ENCODE data around the gene PGM5. TPM values are rescaled to one million over a fixed set of nuclear protein-coding genes. Genes with fewer than 3 reads are reported as not detected.
"Not testable (repeated sequence)": the region's sequence is repeated elsewhere in the genome, so short reads cannot be mapped to it uniquely, and the experiment has no call there.

Gene PGM5
- total RNA-seq (10 to 100 TPM; 19.6 to 51.7 TPM), polyA plus RNA-seq (1 to 10 TPM; 4.3 TPM)
- long read RNA-seq, donor 1, full-length matches to known transcripts, result 21 of 26 reads
- long read RNA-seq, donor 1, partial matches to known transcripts, result 5 of 26 reads
- long read RNA-seq, donor 1, other reads (novel, unspliced or antisense), result 0 of 26 reads
- long read RNA-seq, donor 2, full-length matches to known transcripts, result 3 of 3 reads
- long read RNA-seq, donor 2, partial matches to known transcripts, result 0 of 3 reads
- long read RNA-seq, donor 2, other reads (novel, unspliced or antisense), result 0 of 3 reads
- long read RNA-seq, donor 3, full-length matches to known transcripts, result 8 of 8 reads
- long read RNA-seq, donor 3, partial matches to known transcripts, result 0 of 8 reads
- long read RNA-seq, donor 3, other reads (novel, unspliced or antisense), result 0 of 8 reads
- long read RNA-seq, donor 4, full-length matches to known transcripts, result 1 of 1 reads
- long read RNA-seq, donor 4, partial matches to known transcripts, result 0 of 1 reads
- long read RNA-seq, donor 4, other reads (novel, unspliced or antisense), result 0 of 1 reads
- long read RNA-seq, donor 5, full-length matches to known transcripts, result 14 of 19 reads
- long read RNA-seq, donor 5, partial matches to known transcripts, result 5 of 19 reads
- long read RNA-seq, donor 5, other reads (novel, unspliced or antisense), result 0 of 19 reads

DNA sequence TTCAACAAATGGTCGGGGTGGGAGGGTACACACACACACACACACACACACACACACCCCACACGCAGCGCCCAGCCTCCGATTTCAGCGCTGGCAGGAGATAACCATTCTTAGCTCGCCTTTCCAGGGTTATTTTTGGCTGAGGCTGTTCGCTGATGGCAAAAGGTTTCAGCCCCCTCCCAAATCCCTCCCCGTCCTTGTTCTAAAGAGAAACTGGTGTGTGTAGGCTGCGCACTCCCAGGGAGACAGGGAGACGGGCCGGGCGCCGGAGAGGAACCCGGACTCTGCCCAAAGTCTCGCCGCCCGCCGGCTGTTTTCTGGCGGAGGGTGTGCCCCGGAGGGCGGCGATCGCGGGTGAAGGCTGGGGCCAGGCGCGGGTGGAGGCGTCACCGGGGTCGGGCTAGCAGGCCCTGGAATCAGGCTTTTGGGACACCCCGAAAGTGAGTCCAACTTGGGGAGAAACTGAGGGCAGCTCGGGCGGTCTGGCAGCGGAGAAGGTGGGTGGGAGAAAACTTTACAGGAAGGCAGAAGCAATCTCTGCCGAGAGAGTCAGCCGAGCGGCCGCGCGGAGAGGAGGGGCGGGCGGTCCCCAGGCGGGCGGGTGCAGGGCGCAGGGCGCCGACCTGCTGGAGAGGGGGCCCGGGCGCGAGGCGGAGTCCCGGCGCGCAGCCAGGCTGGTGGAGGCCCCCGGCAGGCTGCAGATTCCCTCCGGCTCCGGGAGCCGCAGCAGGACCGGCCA, at the start of gene PGM5:
TSS of gene PGM5 (plus strand) at position 232 of the 739 bp plus-strand sequence. CDS start 517 bp downstream, outside the sequence.
- H3K9ac ChIP-seq (ENCODE audit: insufficient read depth in 1 of 2, low read length in 2 of 2), result peak within 1 kb of the TSS in 1 of 2 donors; percentile 25
- 0% methylated on average over 45 to 58 of the region's 58 CpGs for WGBS, 2 donors
- not testable (repeated sequence) for H3K9me3 ChIP-seq (ENCODE audit: control insufficient read depth in 4 of 4, insufficient read depth in 3 of 4, low read length in 3 of 4); H3K36me3 ChIP-seq (ENCODE audit: control insufficient read depth in 4 of 4, insufficient read depth in 4 of 4, low read length in 4 of 4); H3K4me1 ChIP-seq (ENCODE audit: control insufficient read depth in 5 of 5, insufficient read depth in 5 of 5, low read length in 5 of 5); H3K27me3 ChIP-seq (ENCODE audit: control insufficient read depth in 3 of 3, insufficient read depth in 3 of 3, low read length in 2 of 3)
- DNase-seq (peak; percentile 60 to 64 (median 60)), ATAC-seq (ENCODE audit: insufficient read depth, low FRiP score) (peak; percentile 76)
- peak within 1 kb of the TSS in 1 of 2 donors; percentile 93 for H3K27ac ChIP-seq (ENCODE audit: low read depth in 1 of 2, low read length in 1 of 2)
- H3K4me3 ChIP-seq, result peak within 1 kb of the TSS; percentile 43

DNA sequence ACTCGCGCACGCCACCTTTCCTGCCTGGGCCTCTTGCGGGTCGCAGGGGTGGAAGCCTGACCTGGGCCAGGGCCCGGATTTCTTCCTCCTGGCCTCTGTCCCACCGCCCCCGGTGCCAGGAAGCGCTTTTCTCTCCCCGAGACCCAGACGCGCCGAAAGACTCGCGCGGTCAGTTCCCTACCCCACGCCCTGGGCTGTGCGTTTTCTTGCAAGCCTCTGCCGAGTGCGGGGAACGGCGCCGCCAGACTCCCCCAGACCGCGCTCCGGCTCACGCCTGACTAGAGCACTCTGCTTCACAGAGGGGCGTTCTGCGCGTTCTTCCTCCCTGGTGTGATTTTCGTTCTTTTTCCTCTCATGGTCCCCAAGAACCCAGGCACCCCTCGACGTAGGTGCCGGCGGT, 49.3 kb upstream of the PGM5 start:
- not testable (repeated sequence) for H3K36me3 ChIP-seq (ENCODE audit: control insufficient read depth in 4 of 4, insufficient read depth in 4 of 4, low read length in 4 of 4); H3K4me3 ChIP-seq; H3K4me1 ChIP-seq (ENCODE audit: control insufficient read depth in 5 of 5, insufficient read depth in 5 of 5, low read length in 5 of 5); DNase-seq; H3K9ac ChIP-seq (ENCODE audit: insufficient read depth in 1 of 2, low read length in 2 of 2); H3K9me3 ChIP-seq (ENCODE audit: control insufficient read depth in 4 of 4, insufficient read depth in 3 of 4, low read length in 3 of 4); H3K27me3 ChIP-seq (ENCODE audit: control insufficient read depth in 3 of 3, insufficient read depth in 3 of 3, low read length in 2 of 3); H3K27ac ChIP-seq (ENCODE audit: low read depth in 1 of 2, low read length in 1 of 2)
- 39% methylated on average over 16 to 17 of the region's 35 CpGs for WGBS, 2 donors
- peak; percentile 10 for ATAC-seq (ENCODE audit: insufficient read depth, low FRiP score)

DNA sequence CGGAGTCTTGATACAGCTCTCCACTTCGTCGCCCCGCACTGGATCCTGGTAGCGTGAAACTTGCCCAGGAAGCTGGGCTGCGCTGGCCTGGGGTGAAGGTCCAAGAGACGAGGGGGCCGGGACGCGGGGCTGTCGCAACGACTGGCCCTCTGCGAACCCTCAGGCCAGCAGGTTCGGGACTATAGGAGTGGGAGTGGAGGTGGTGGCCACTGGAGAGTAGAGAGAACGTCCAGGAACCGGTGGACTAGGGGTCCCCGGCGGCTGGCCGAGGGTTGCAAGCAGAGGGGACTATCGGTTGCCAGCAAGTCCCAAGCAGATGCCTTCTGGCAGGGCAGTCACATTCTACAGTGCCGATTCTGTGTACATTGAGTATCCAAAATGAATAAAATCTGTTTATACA, 48.8 kb upstream of the PGM5 start:
- 17 to 24% methylated on average over 16 to 19 of the region's 21 CpGs for WGBS, 2 donors
- not testable (repeated sequence) for ATAC-seq (ENCODE audit: insufficient read depth, low FRiP score); DNase-seq; H3K36me3 ChIP-seq (ENCODE audit: control insufficient read depth in 4 of 4, insufficient read depth in 4 of 4, low read length in 4 of 4); H3K27me3 ChIP-seq (ENCODE audit: control insufficient read depth in 3 of 3, insufficient read depth in 3 of 3, low read length in 2 of 3); H3K9ac ChIP-seq (ENCODE audit: insufficient read depth in 1 of 2, low read length in 2 of 2); H3K4me1 ChIP-seq (ENCODE audit: control insufficient read depth in 5 of 5, insufficient read depth in 5 of 5, low read length in 5 of 5); H3K4me3 ChIP-seq; H3K27ac ChIP-seq (ENCODE audit: low read depth in 1 of 2, low read length in 1 of 2); H3K9me3 ChIP-seq (ENCODE audit: control insufficient read depth in 4 of 4, insufficient read depth in 3 of 4, low read length in 3 of 4)

DNA sequence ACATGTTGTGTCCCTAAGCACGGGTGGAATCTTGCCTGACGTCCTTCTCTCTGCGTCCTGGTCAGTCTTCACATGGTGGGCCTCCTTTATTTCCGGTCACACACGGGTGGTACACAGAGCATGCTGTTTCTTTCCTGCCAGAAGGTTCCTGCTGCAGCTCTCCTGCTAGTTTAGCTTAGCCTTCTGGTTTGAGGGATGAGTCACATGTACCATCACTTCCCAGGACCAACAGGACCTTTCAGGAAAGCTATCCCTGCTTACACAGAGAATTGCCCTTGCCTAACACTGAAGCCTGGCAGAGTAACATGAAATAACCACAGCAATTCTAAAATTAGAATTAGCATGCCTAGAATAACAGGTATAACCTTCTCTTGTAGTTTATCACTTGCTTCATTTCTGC, 45.2 kb upstream of the PGM5 start:
- not testable (repeated sequence) for H3K27me3 ChIP-seq (ENCODE audit: control insufficient read depth in 3 of 3, insufficient read depth in 3 of 3, low read length in 2 of 3); H3K36me3 ChIP-seq (ENCODE audit: control insufficient read depth in 4 of 4, insufficient read depth in 4 of 4, low read length in 4 of 4); H3K27ac ChIP-seq (ENCODE audit: low read depth in 1 of 2, low read length in 1 of 2); H3K9me3 ChIP-seq (ENCODE audit: control insufficient read depth in 4 of 4, insufficient read depth in 3 of 4, low read length in 3 of 4); H3K9ac ChIP-seq (ENCODE audit: insufficient read depth in 1 of 2, low read length in 2 of 2); H3K4me1 ChIP-seq (ENCODE audit: control insufficient read depth in 5 of 5, insufficient read depth in 5 of 5, low read length in 5 of 5); DNase-seq; ATAC-seq (ENCODE audit: insufficient read depth, low FRiP score); H3K4me3 ChIP-seq
- no CpG with 5 or more reads among the region's 5 CpGs for WGBS, 2 donors

GRCh38 chr9:68318209-68318608, 38.2 kb upstream of the PGM5 start:
- H3K9me3 ChIP-seq (ENCODE audit: control insufficient read depth in 4 of 4, insufficient read depth in 3 of 4, low read length in 3 of 4); H3K36me3 ChIP-seq (ENCODE audit: control insufficient read depth in 4 of 4, insufficient read depth in 4 of 4, low read length in 4 of 4); H3K27ac ChIP-seq (ENCODE audit: low read depth in 1 of 2, low read length in 1 of 2); ATAC-seq (ENCODE audit: insufficient read depth, low FRiP score); H3K4me1 ChIP-seq (ENCODE audit: control insufficient read depth in 5 of 5, insufficient read depth in 5 of 5, low read length in 5 of 5); H3K9ac ChIP-seq (ENCODE audit: insufficient read depth in 1 of 2, low read length in 2 of 2); H3K4me3 ChIP-seq; DNase-seq; H3K27me3 ChIP-seq (ENCODE audit: control insufficient read depth in 3 of 3, insufficient read depth in 3 of 3, low read length in 2 of 3): not testable (repeated sequence)
- WGBS, 2 donors, result 70 to 74% methylated on average over 9 of the region's 10 CpGs

DNA sequence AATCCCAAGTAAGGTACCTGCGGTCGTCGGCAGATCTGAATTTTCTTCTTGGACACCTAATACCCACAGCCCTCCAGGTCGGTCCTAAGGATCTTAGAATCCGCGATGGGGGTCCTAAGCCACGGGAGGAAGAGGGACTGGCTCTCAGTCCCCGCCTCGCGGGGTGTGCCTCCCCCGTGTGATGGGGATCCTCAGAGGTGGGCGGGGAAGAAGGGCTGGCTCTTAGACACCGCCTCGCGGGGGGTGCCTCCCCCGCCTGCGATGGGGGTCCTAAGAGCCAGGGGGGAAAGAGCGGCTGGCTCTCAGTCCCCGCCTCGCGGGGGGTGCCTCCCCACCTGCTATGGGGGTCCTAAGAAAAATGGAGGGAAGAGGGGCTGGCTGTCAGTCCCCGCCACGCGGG, 32.7 kb upstream of the PGM5 start:
- H3K4me3 ChIP-seq; H3K4me1 ChIP-seq (ENCODE audit: control insufficient read depth in 5 of 5, insufficient read depth in 5 of 5, low read length in 5 of 5); H3K9ac ChIP-seq (ENCODE audit: insufficient read depth in 1 of 2, low read length in 2 of 2); DNase-seq; H3K9me3 ChIP-seq (ENCODE audit: control insufficient read depth in 4 of 4, insufficient read depth in 3 of 4, low read length in 3 of 4); H3K27me3 ChIP-seq (ENCODE audit: control insufficient read depth in 3 of 3, insufficient read depth in 3 of 3, low read length in 2 of 3); H3K27ac ChIP-seq (ENCODE audit: low read depth in 1 of 2, low read length in 1 of 2); ATAC-seq (ENCODE audit: insufficient read depth, low FRiP score); H3K36me3 ChIP-seq (ENCODE audit: control insufficient read depth in 4 of 4, insufficient read depth in 4 of 4, low read length in 4 of 4): not testable (repeated sequence)
- 20 to 85% methylated on average over 3 to 18 of the region's 24 CpGs for WGBS, 2 donors

- H3K9ac ChIP-seq (ENCODE audit: insufficient read depth in 1 of 2, low read length in 2 of 2); H3K36me3 ChIP-seq (ENCODE audit: control insufficient read depth in 4 of 4, insufficient read depth in 4 of 4, low read length in 4 of 4); H3K4me1 ChIP-seq (ENCODE audit: control insufficient read depth in 5 of 5, insufficient read depth in 5 of 5, low read length in 5 of 5); H3K9me3 ChIP-seq (ENCODE audit: control insufficient read depth in 4 of 4, insufficient read depth in 3 of 4, low read length in 3 of 4); ATAC-seq (ENCODE audit: insufficient read depth, low FRiP score); DNase-seq; H3K4me3 ChIP-seq; H3K27ac ChIP-seq (ENCODE audit: low read depth in 1 of 2, low read length in 1 of 2); H3K27me3 ChIP-seq (ENCODE audit: control insufficient read depth in 3 of 3, insufficient read depth in 3 of 3, low read length in 2 of 3): not testable (repeated sequence)
- WGBS, 2 donors, result 16 to 20% methylated on average over 2 to 6 of the region's 20 CpGs
Observed at GRCh38 chr9:68324518-68324917, 31.9 kb upstream of the PGM5 start.

DNA sequence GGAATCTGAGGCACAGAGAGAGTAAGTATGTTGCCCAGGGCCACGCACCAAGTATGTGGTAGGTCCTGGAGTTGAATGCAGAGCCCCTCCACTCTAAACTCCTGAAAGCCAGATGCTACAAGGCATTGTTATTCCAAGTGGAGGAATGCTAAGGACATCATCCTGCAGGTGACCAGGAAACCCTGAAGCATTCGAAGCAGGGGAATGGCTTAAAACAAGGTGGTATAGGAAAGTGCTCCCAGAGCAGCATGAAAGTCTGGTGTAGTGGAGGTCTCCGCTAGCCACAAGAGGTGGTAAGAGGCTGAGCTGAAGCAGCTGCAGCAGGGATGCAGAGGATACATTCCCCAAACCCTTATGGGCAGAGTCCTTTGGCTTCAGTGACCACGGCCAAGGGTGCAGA, 27.3 kb upstream of the PGM5 start:
- DNase-seq; H3K27me3 ChIP-seq (ENCODE audit: control insufficient read depth in 3 of 3, insufficient read depth in 3 of 3, low read length in 2 of 3); H3K9me3 ChIP-seq (ENCODE audit: control insufficient read depth in 4 of 4, insufficient read depth in 3 of 4, low read length in 3 of 4); H3K27ac ChIP-seq (ENCODE audit: low read depth in 1 of 2, low read length in 1 of 2); H3K4me1 ChIP-seq (ENCODE audit: control insufficient read depth in 5 of 5, insufficient read depth in 5 of 5, low read length in 5 of 5); ATAC-seq (ENCODE audit: insufficient read depth, low FRiP score); H3K4me3 ChIP-seq; H3K36me3 ChIP-seq (ENCODE audit: control insufficient read depth in 4 of 4, insufficient read depth in 4 of 4, low read length in 4 of 4); H3K9ac ChIP-seq (ENCODE audit: insufficient read depth in 1 of 2, low read length in 2 of 2): not testable (repeated sequence)
- WGBS, 2 donors, result 67 to 85% methylated on average over 2 of the region's 4 CpGs

All from lung (tissue), 14 donors.